HG03175 (cell line): Measurements from ENCODE around the gene ENDOU.
A peak's percentile ranks its signal among the peaks of the same experiment; 100 is the strongest.

Experiments used
- ATAC-seq: cut with Tn5 transposase; IDR thresholded peaks from one replicate; pipeline ENCODE4 v1.9.1; 2021; ENCODE audit warnings: mild to moderate bottlenecking, moderate library complexity; ENCODE audit not compliant: unreplicated experiment

Gene ENDOU

GRCh38 chr12:47757840-47758583, 32.7 kb upstream of the ENDOU start:
- ATAC-seq: no peak

- no peak for ATAC-seq
These were observed 32.1 kb upstream of the ENDOU start for GRCh38 chr12:47757364-47757839.

- peak; percentile 40 for ATAC-seq
These were observed 30.6 kb upstream of the ENDOU start for GRCh38 chr12:47755655-47756562.

GRCh38 chr12:47754881-47755280, 29.6 kb upstream of the ENDOU start:
- peak; percentile 39 for ATAC-seq

GRCh38 chr12:47754126-47754525, 28.8 kb upstream of the ENDOU start:
- no peak for ATAC-seq

GRCh38 chr12:47753021-47754001, 28.0 kb upstream of the ENDOU start:
- ATAC-seq: no peak

GRCh38 chr12:47752552-47752951, 27.3 kb upstream of the ENDOU start:
- no peak for ATAC-seq

- ATAC-seq: no peak
These were observed 26.8 kb upstream of the ENDOU start for GRCh38 chr12:47752121-47752520.

- ATAC-seq: no peak
These were observed 26.3 kb upstream of the ENDOU start for GRCh38 chr12:47751561-47751960.

GRCh38 chr12:47750916-47751470, 25.7 kb upstream of the ENDOU start:
- ATAC-seq: no peak

GRCh38 chr12:47750229-47750798, 25.0 kb upstream of the ENDOU start:
- no peak for ATAC-seq

GRCh38 chr12:47748899-47749298, 23.6 kb upstream of the ENDOU start:
- ATAC-seq: no peak

GRCh38 chr12:47748507-47748828, 23.2 kb upstream of the ENDOU start:
- no peak for ATAC-seq

GRCh38 chr12:47747596-47748506, 22.6 kb upstream of the ENDOU start:
- ATAC-seq: no peak

- peak; percentile 46 for ATAC-seq
These were observed 21.8 kb upstream of the ENDOU start for GRCh38 chr12:47747126-47747525.

GRCh38 chr12:47746523-47746922, 21.2 kb upstream of the ENDOU start:
- ATAC-seq: no peak

- no peak for ATAC-seq
These were observed 20.8 kb upstream of the ENDOU start for GRCh38 chr12:47746073-47746472.

GRCh38 chr12:47745485-47746041, 20.3 kb upstream of the ENDOU start:
- no peak for ATAC-seq
